WI38 (cell line): ENCODE measurements around the gene TAS2R31.

Experiments used
- H3K4me3 ChIP-seq: 2 replicates; pipeline ENCODE4 v1.5.1; 2011; ENCODE audit warnings: low read depth, mild to moderate bottlenecking, control low read depth, low read length
- TF ChIP-seq, protein P1 (sequence below): IDR thresholded peaks from 2 replicates; pipeline ENCODE4 v1.5.1; 2012; ENCODE audit warnings: low read depth, mild to moderate bottlenecking, control low read depth, low read length

The TAS2R31 gene

GRCh38 chr12:10994307-10994706, 36.9 kb downstream of the TAS2R31 start:
- no peak overlapping the region for H3K4me3 ChIP-seq
- TF ChIP-seq, protein P1, sequence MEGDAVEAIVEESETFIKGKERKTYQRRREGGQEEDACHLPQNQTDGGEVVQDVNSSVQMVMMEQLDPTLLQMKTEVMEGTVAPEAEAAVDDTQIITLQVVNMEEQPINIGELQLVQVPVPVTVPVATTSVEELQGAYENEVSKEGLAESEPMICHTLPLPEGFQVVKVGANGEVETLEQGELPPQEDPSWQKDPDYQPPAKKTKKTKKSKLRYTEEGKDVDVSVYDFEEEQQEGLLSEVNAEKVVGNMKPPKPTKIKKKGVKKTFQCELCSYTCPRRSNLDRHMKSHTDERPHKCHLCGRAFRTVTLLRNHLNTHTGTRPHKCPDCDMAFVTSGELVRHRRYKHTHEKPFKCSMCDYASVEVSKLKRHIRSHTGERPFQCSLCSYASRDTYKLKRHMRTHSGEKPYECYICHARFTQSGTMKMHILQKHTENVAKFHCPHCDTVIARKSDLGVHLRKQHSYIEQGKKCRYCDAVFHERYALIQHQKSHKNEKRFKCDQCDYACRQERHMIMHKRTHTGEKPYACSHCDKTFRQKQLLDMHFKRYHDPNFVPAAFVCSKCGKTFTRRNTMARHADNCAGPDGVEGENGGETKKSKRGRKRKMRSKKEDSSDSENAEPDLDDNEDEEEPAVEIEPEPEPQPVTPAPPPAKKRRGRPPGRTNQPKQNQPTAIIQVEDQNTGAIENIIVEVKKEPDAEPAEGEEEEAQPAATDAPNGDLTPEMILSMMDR: no peak

DNA sequence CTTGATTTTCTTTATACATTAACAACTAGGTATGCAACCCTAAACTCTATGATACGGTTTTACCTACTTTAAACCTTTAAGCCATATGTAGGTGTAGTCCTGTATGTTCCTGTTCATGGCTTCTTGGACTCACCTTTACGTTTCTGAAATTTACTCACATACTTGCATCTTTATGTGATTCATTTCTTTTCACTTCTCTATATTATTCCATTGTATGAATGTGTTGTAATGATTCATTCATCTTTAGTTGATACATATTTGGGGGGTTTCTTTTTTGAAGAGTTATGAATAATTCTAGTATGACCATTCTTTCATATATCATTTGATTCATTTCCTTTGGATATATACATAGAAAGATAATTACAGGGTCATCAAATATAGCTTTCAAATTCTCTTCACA, 42.1 kb downstream of the TAS2R31 start:
- no peak overlapping the region for H3K4me3 ChIP-seq
- TF ChIP-seq, protein P1: no peak

- TF ChIP-seq, protein P1: no peak
- H3K4me3 ChIP-seq: no peak within 1 kb of the TSS
Observed at GRCh38 chr12:10986812-10987211, 44.4 kb downstream of the TAS2R31 start, which contains the start of gene TAS2R50. TAS2R50 (minus strand) TSS chr12:10986912; CDS start chr12:10986860, 52 bp downstream.

DNA sequence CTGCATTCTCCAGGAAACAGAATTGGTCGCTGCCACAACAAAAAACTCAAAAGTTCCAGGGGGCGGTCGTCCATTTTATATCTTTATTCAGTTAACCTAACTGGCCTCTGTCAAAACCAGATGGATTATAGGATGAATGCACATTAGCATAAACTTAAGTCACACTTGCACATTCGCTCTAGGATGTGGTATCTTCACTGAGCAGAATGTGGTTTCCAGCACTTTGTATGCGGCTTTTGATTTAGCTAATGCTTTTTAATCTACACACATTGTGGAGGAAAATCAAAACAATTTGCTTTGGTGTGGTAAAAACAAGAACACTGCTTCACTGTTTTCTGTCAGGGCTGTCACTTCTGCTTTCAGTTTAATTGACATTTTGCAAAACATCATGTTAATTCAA, 49.0 kb downstream of the TAS2R31 start:
- no peak overlapping the region for H3K4me3 ChIP-seq
- TF ChIP-seq, protein P1: no peak
